DOHH2 (cell line): ENCODE measurements around the gene SLF2.

Source experiments
- H3F3A ChIP-seq: fragments of 200-600 bp; sonication (generic), shearing (Covaris generic); 2 replicates; pipeline ENCODE4 v1.6.0; 2016; ENCODE audit warnings: antibody characterized with exemption, mild to moderate bottlenecking; ENCODE audit not compliant: control insufficient read depth, insufficient read depth
- H3K27ac ChIP-seq: fragments of 200-600 bp; sonication (generic); 2 replicates; pipeline ENCODE4 v1.5.1; 2014; ENCODE audit warnings: low read depth, mild to moderate bottlenecking, low read length, moderate library complexity
- H3K27me3 ChIP-seq: fragments of 200-600 bp; sonication (generic); 2 replicates; pipeline ENCODE4 v1.6.1; 2014; ENCODE audit warnings: mild to moderate bottlenecking, low read length, mixed read lengths; ENCODE audit not compliant: control insufficient read depth
- H3K36me3 ChIP-seq: fragments of 200-600 bp; sonication (generic); 2 replicates; pipeline ENCODE4 v1.6.1; 2014; ENCODE audit warnings: mild to moderate bottlenecking, low read length, moderate library complexity, mixed read lengths; ENCODE audit not compliant: control insufficient read depth
- H3K4me1 ChIP-seq: fragments of 200-600 bp; sonication (generic); 2 replicates; pipeline ENCODE4 v1.6.1; 2014; ENCODE audit warnings: mild to moderate bottlenecking, low read length, mixed read lengths; ENCODE audit not compliant: control insufficient read depth
- H3K4me2 ChIP-seq: fragments of 200-600 bp; sonication (generic); 2 replicates; pipeline ENCODE4 v1.6.0; 2014; ENCODE audit warnings: mild to moderate bottlenecking, low read length, moderate library complexity
- H3K4me3 ChIP-seq: fragments of 200-600 bp; sonication (generic); 2 replicates; pipeline ENCODE4 v1.5.1; 2014; ENCODE audit warnings: mild to moderate bottlenecking, low read length, mixed read lengths
- H3K79me2 ChIP-seq: fragments of 200-600 bp; sonication (generic); 2 replicates; pipeline ENCODE4 v1.6.1; 2014; ENCODE audit warnings: mild to moderate bottlenecking, low read length, mixed read lengths; ENCODE audit not compliant: control insufficient read depth
- H3K9me2 ChIP-seq: fragments of 200-600 bp; sonication (generic); replicated peaks from 2 replicates; pipeline ENCODE4 v1.6.1; 2014; ENCODE audit warnings: mild to moderate bottlenecking, low read length, mixed read lengths; ENCODE audit not compliant: control insufficient read depth
- H3K9me3 ChIP-seq: fragments of 200-600 bp; sonication (generic); 2 replicates; pipeline ENCODE4 v1.6.1; 2014; ENCODE audit warnings: antibody characterized with exemption, low read length, mixed read lengths; ENCODE audit not compliant: control insufficient read depth, insufficient read depth
- H4K20me1 ChIP-seq: fragments of 200-600 bp; sonication (generic); 2 replicates; pipeline ENCODE4 v1.6.0; 2014; ENCODE audit warnings: low read depth, mild to moderate bottlenecking, antibody characterized with exemption, low read length, moderate library complexity; ENCODE audit not compliant: control insufficient read depth, insufficient read depth
- CTCF ChIP-seq: fragments of 200-600 bp; sonication (generic); IDR thresholded peaks from one replicate; pipeline ENCODE4 v1.5.1; 2014; ENCODE audit warnings: antibody characterized with exemption, mild to moderate bottlenecking, low read depth, low read length; ENCODE audit not compliant: poor library complexity, severe bottlenecking
- EZH2phosphoT487 ChIP-seq: fragments of 200-600 bp; sonication (generic); IDR thresholded peaks from 2 replicates; pipeline ENCODE4 v1.6.1; 2017; ENCODE audit warnings: borderline replicate concordance, mild to moderate bottlenecking, antibody characterized with exemption, low read length, moderate library complexity, mixed read lengths

Gene SLF2

DNA sequence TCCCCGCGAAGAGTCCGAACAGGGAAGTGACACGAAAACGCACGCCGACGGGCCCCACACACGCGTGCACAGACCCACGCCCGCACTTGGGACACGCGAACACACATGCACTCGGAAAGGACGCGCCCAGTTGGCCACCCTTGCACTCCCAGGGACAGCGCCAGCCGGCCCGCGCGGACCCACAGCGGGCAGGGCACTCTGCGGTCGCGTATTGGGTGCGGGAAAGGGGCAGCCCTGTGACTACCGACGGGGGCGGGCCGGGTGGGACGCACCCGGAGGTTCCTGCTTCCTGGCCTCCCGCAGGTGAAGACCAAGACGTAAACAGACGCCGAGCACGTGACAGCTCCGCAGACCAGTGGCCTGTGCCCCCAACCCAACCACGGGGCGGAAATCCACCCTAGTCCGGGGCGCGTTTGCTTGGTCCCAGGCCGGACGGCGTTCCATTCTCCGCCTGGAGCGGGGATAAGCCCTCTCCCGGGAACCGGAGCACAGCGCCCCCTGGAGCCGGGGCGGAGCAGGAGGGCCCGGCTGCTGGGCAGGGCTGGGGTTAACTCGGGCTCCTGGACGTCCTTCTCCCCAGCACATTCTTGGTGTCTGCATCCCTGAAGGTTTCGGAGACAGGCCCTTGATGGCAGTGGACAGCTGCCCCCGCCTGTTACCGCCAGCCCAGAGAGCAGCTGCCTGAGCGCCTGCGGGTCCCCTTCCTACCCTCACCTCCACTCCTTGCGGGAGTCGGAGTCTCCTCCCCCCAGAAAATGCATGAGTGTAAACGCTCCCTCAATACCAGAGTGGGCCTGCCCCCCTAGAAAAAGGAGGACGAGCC lies 84.8 kb downstream of the SLF2 start:
- H3K27me3 ChIP-seq = no peaks in the 10 kb centered on the region
- no peaks in the 10 kb centered on the region for H3K9me2 ChIP-seq
- peaks cover 29% of the 10 kb centered on the region for H3K4me1 ChIP-seq
- peaks cover 25% of the 10 kb centered on the region for H3F3A ChIP-seq
- no peaks in the 10 kb centered on the region for H3K9me3 ChIP-seq
- peak overlapping the region; percentile 97 for H3K4me3 ChIP-seq
- H3K4me2 ChIP-seq = peak overlapping the region; percentile 100
- H3K36me3 ChIP-seq = peaks cover 22% of the 10 kb centered on the region
- peak overlapping the region; percentile 81 for H3K27ac ChIP-seq
- peaks cover 17% of the 10 kb centered on the region for H3K79me2 ChIP-seq
- H4K20me1 ChIP-seq = no peaks in the 10 kb centered on the region
- TF ChIP-seq EZH2phosphoT487 (no peak), CTCF (peak; percentile 99)

DNA sequence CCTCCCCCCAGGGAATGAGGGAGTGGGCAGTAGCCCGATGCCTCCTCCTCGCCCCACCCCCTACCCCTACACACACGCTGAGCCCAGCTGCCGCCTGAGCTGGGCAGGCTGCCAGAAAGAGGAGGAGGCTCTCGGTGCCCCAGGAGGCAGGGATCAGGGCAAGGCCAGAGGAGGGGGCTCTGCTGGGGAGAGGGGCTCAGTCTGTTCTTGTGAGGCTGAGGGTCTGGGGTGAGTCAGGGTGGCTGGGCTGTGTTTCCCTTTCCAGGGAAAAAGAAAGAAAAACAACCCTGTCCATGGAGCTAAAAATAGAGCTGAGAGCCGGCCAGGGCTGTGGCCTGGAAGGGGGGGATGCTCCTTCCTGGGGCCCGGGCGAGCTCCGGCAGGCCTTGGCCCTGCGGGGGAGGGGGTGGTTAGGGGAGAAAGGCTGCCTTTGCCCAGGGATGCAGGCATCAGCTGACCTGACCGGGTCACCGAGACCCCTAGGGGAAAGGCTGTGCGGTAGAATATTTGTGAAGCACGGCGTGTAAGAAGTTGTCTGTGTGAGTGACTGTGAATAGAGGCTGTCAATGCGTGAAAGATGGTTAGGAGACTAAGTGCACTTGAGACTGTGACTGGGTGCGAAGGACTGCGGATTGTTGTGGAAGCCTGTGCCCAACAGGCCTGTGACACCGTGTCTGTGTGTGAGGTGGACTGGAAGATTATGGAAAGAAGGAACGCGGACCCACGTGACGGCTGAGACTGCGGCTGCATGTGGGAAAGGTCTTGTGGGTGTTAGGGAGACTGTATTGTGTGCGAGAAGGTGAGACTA lies 85.6 kb downstream of the SLF2 start:
- H3K79me2 ChIP-seq = peaks cover 17% of the 10 kb centered on the region
- peak overlapping the region; percentile 97 for H3K4me3 ChIP-seq
- H4K20me1 ChIP-seq = no peaks in the 10 kb centered on the region
- H3K9me2 ChIP-seq = no peaks in the 10 kb centered on the region
- H3K27me3 ChIP-seq = no peaks in the 10 kb centered on the region
- TF ChIP-seq CTCF (no peak), EZH2phosphoT487 (no peak)
- H3K36me3 ChIP-seq = peaks cover 17% of the 10 kb centered on the region
- H3F3A ChIP-seq = peaks cover 22% of the 10 kb centered on the region
- H3K4me1 ChIP-seq = peaks cover 29% of the 10 kb centered on the region
- peak overlapping the region; percentile 100 for H3K4me2 ChIP-seq
- H3K9me3 ChIP-seq = no peaks in the 10 kb centered on the region
- H3K27ac ChIP-seq = peak overlapping the region; percentile 81

DNA sequence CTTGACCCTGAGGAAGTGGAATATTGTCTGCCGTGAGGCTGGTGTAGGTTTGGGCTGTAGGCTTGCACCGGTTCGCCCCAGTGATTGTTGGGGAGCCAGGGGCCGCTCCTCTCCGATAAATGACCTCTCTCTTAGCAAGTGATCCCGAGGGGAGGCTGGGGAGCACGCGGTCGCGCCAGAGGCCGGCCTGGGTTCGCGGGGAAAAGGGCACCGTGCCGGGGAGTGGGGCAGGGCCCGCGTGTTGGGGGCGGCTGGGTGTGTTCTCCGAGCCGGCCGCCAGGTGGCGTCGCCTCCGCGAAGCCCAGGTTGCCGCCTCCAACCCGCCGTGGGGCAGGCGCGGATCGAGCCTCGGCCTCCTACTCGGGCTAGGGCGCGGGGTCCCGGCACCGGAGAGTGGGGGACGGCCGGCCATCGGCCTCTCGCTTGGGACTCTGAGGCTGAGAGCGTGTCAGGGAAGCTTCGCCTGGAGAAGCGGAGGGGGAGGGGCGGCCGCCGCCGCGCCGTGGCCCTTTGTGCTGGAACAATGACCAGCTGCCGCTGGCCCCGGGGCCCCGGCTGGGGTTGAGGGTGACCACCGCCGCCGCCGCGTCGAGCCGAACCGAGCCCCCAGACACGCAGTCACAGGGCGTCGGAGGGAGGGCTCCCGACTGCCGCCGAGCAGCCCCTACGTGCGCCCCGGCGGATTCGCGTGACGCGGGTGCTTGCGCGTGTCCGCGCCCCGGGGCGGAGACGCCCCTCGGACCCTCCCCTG lies 86.4 kb downstream of the SLF2 start:
- H3F3A ChIP-seq = peaks cover 22% of the 10 kb centered on the region

More for the DNA sequence above, 86.4 kb downstream of the SLF2 start:
- Histone ChIP-seq H3K4me3 (peak overlapping the region; percentile 97), H3K9me2 (no peaks in the 10 kb centered on the region), H3K79me2 (peaks cover 17% of the 10 kb centered on the region), H3K27ac (peak overlapping the region; percentile 81), H3K36me3 (peaks cover 9% of the 10 kb centered on the region), H4K20me1 (no peaks in the 10 kb centered on the region), H3K4me2 (peak overlapping the region; percentile 100), H3K9me3 (no peaks in the 10 kb centered on the region), H3K4me1 (peaks cover 29% of the 10 kb centered on the region), H3K27me3 (no peaks in the 10 kb centered on the region)
- no peak for TF ChIP-seq EZH2phosphoT487
- peak; percentile 91 for TF ChIP-seq CTCF
